Measurements from ENCODE around the gene TBC1D5. TPM values are rescaled to one million over a fixed set of nuclear protein-coding genes. Genes with fewer than 3 reads are reported as not detected.

Gene TBC1D5
- polyA plus RNA-seq, 1 experiment = 27.0 TPM

DNA sequence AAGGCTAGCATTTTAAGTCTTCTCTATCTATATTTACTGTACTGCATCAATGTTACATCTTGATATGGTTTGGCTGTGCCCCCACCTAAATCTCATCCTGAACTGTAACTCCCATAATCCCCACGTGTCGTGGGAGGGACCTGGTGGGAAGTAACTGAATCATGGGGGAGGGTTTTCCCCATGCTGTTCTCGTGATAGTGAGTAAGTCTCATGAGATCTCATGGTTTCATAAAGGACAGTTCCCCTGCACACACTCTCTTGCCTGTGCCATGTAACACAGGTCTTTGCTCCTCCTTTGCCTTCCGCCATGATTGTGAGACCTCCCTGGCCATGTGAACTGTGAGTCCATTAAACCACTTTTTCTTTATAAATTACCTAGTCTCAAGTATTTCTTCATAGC lies 161.5 kb downstream of the TBC1D5 start:
- DNase-seq (ENCODE audit: low read depth) = no peak
- Histone ChIP-seq H3K27me3 (ENCODE audit: control insufficient read depth, insufficient read depth, low read length) (no peaks in the 10 kb centered on the region), H3K4me3 (ENCODE audit: low read depth, low read length) (no peak overlapping the region), H3K36me3 (ENCODE audit: control insufficient read depth, insufficient read depth, low read length) (no peaks in the 10 kb centered on the region)
- CTCF ChIA-PET = no interaction called here
- TF ChIP-seq, protein P1, sequence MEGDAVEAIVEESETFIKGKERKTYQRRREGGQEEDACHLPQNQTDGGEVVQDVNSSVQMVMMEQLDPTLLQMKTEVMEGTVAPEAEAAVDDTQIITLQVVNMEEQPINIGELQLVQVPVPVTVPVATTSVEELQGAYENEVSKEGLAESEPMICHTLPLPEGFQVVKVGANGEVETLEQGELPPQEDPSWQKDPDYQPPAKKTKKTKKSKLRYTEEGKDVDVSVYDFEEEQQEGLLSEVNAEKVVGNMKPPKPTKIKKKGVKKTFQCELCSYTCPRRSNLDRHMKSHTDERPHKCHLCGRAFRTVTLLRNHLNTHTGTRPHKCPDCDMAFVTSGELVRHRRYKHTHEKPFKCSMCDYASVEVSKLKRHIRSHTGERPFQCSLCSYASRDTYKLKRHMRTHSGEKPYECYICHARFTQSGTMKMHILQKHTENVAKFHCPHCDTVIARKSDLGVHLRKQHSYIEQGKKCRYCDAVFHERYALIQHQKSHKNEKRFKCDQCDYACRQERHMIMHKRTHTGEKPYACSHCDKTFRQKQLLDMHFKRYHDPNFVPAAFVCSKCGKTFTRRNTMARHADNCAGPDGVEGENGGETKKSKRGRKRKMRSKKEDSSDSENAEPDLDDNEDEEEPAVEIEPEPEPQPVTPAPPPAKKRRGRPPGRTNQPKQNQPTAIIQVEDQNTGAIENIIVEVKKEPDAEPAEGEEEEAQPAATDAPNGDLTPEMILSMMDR (IDR thresholded peaks at IDR 0.05; ENCODE audit: insufficient read depth, low read depth, low read length) = no peak
- POLR2A ChIA-PET = no interaction called here

DNA sequence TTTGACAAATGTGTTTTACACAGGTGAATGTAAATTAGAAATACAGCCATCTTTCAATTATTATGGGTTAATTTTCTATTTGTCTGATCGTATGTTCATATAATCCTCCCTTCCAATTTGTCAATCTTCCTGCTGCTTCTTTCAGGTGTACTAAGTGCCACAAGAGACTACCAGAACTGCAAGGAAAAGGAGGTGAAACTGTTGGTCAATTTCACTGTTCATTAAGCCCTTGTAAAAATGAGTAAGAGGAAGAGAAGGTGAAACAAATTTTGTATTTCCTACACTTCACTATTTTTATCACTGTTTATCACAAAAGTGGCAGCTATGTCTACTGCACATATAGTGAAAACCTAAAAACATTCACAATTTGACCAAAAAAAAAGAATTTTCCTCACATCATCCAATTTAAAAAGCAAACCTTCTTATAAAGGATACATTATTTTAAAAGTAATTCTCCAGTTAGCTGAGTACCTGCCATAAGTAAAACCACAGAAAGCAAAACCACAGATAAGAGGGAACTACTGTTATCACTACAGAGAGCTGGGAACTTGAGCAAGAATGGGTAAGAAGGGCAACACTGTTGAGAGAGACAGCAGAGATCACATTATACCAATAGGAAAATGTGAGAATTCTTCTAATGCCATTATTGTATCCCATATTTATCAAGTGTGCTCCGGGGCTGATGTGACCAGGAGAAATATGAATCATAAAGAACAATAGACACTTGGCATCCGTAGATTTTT lies 163.0 kb downstream of the TBC1D5 start:
- Histone ChIP-seq H3K4me3 (ENCODE audit: low read depth, low read length) (no peak overlapping the region), H3K36me3 (ENCODE audit: control insufficient read depth, insufficient read depth, low read length) (no peaks in the 10 kb centered on the region), H3K27me3 (ENCODE audit: control insufficient read depth, insufficient read depth, low read length) (no peaks in the 10 kb centered on the region)
- DNase-seq (ENCODE audit: low read depth) = no peak
- POLR2A ChIA-PET = no interaction called here
- TF ChIP-seq, protein P1 (IDR thresholded peaks at IDR 0.05; ENCODE audit: insufficient read depth, low read depth, low read length) = no peak
- CTCF ChIA-PET = no interaction called here

DNA sequence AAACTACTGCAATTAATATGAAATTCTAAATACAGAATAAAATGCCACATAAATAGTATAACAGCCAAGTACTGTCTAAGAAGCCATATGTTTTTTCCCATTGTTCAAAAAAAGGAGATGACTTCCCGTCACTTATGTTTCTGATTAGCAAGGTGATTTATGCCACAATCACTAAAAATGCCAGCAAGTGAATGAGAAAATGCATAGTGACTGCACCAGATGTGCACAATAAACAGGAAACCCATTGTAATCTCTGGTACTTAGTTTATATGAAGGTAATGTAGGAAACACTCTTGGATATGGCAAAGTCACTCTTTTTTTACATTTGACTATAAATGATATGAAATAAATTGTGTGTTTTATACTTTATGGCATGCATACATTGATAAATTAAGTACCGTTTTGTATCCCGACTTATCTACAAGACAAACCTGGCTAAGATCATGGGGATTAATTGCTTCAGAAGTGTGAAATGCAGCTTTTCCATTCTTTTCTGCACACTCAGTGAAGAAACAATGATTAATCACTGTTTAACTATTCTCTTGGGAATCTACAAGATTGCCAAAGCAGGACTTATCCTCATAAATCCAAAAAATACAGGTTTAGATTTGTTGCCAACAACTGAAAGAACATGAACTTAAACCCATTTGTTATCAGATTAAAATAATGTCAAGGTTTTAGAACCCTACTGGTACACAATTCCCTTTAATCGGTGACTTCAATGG lies 164.5 kb downstream of the TBC1D5 start:
- Histone ChIP-seq H3K27me3 (ENCODE audit: control insufficient read depth, insufficient read depth, low read length) (no peaks in the 10 kb centered on the region), H3K36me3 (ENCODE audit: control insufficient read depth, insufficient read depth, low read length) (no peaks in the 10 kb centered on the region), H3K4me3 (ENCODE audit: low read depth, low read length) (no peak overlapping the region)
- TF ChIP-seq, protein P1 (IDR thresholded peaks at IDR 0.05; ENCODE audit: insufficient read depth, low read depth, low read length) = no peak
- ChIA-PET CTCF (no interaction called here), POLR2A (no interaction called here)
- peak; percentile 5 for DNase-seq (ENCODE audit: low read depth)

DNA sequence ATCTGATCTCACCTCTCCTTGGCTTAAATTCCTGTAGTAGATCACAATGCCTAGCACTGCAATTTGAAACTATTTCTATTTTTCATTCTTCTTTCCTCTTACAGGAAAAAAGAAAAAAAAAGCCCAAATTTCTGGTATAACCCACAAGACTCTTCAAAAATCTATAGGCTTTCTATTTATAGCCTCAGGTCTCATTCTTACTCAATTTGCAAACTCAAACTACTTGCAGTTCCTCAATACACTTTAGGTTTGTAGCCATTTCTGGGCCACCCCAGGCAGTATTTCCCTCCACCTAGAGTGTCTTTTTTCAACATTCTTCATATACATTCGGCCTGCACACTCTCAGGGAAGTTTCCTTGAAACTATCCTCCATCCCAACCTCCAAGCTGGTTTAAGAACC lies 169.0 kb downstream of the TBC1D5 start:
- POLR2A ChIA-PET = no interaction called here
- no peak for DNase-seq (ENCODE audit: low read depth)
- H3K27me3 ChIP-seq (ENCODE audit: control insufficient read depth, insufficient read depth, low read length) = no peaks in the 10 kb centered on the region
- no peaks in the 10 kb centered on the region for H3K36me3 ChIP-seq (ENCODE audit: control insufficient read depth, insufficient read depth, low read length)
- CTCF ChIA-PET = no interaction called here
- H3K4me3 ChIP-seq (ENCODE audit: low read depth, low read length) = no peak overlapping the region
- TF ChIP-seq, protein P1 (IDR thresholded peaks at IDR 0.05; ENCODE audit: insufficient read depth, low read depth, low read length) = no peak

DNA sequence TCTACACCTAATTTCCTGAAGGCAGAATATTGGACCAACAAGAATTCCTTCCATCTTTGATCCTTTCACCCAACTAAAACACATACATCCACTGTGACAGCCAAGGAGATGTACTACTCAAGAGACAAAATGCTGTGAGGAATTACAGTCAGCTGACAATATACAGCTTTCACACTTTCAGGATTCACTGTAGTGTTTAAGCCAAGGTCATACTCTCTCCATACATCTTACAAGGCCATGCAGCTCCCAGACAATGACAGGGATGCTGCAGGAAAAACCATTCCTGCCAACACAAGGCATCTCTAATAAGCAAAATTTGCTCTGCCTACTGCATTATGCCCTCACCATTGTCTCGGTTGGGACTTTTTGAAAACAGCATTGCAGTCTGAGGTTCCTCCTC lies 170.7 kb downstream of the TBC1D5 start:
- ChIA-PET POLR2A (no interaction called here), CTCF (no interaction called here)
- Histone ChIP-seq H3K36me3 (ENCODE audit: control insufficient read depth, insufficient read depth, low read length) (no peaks in the 10 kb centered on the region), H3K27me3 (ENCODE audit: control insufficient read depth, insufficient read depth, low read length) (no peaks in the 10 kb centered on the region), H3K4me3 (ENCODE audit: low read depth, low read length) (no peak overlapping the region)
- DNase-seq (ENCODE audit: low read depth) = no peak
- TF ChIP-seq, protein P1 (IDR thresholded peaks at IDR 0.05; ENCODE audit: insufficient read depth, low read depth, low read length) = no peak
